IMR-90 (cell line): ENCODE measurements around the gene SAMM50. TPM values are rescaled to one million over a fixed set of nuclear protein-coding genes. Genes with fewer than 3 reads are reported as not detected.

Experiments used
- ATAC-seq: fragments of 200-7000 bp; cut with Tn5 transposase; 2 replicates; pipeline ENCODE4 v1.9.1; 2020; ENCODE audit warnings: low read depth, mild to moderate bottlenecking, moderate library complexity
- BruUV-seq: library from RNA; stranded (reverse); fragments of 400-500 nt; replicated peaks from 2 replicates; lab custom pipeline; 2021; lab: Mats Ljungman, UMichigan
- CTCF ChIA-PET: fragments of 300-600 bp; formaldehyde crosslinking; extraction: SDS; loops from one replicate; lab custom pipeline; 2021; ENCODE audit warnings: antibody characterized with exemption; lab: Yijun Ruan, JAX
- POLR2A ChIA-PET: fragments of 300-600 bp; sonication (Branson Sonifier 250); formaldehyde crosslinking; loops from one replicate; lab custom pipeline; 2022; ENCODE audit warnings: antibody characterized with exemption; ENCODE audit not compliant: unreplicated experiment; lab: Charles Lee
- DNase-seq: peaks from one replicate; pipeline ENCODE4 v3.0.0; 2013
- H2AFZ ChIP-seq: replicated peaks from 2 replicates; pipeline ENCODE3; 2013; ENCODE audit warnings: low read length, mild to moderate bottlenecking; ENCODE audit not compliant: poor library complexity
- H2AK5ac ChIP-seq: 2 replicates; pipeline ENCODE4 v1.6.1; 2013; ENCODE audit warnings: low read depth, low read length, inconsistent platforms
- H2AK9ac ChIP-seq: replicated peaks from 2 replicates; pipeline ENCODE3; 2013; ENCODE audit warnings: mild to moderate bottlenecking, low read depth, low read length, moderate library complexity; ENCODE audit not compliant: poor library complexity
- H2BK120ac ChIP-seq: 2 replicates; pipeline ENCODE4 v1.6.1; 2013; ENCODE audit warnings: low read depth, low read length, inconsistent platforms
- H2BK15ac ChIP-seq: 3 replicates; pipeline ENCODE4 v1.6.1; 2013; ENCODE audit warnings: low read depth, low read length, inconsistent platforms
- H2BK20ac ChIP-seq: 2 replicates; pipeline ENCODE4 v1.6.1; 2013; ENCODE audit warnings: low read depth, mild to moderate bottlenecking, inconsistent platforms, low read length, moderate library complexity
- H2BK5ac ChIP-seq: 2 replicates; pipeline ENCODE4 v1.6.1; 2013; ENCODE audit warnings: mild to moderate bottlenecking, low read depth, low read length, inconsistent platforms; ENCODE audit not compliant: poor library complexity, severe bottlenecking
- H3K14ac ChIP-seq: replicated peaks from 2 replicates; pipeline ENCODE4 v1.6.1; 2013; ENCODE audit warnings: low read depth, low read length, inconsistent platforms
- H3K18ac ChIP-seq: 2 replicates; pipeline ENCODE4 v1.6.1; 2013; ENCODE audit warnings: low read depth, low read length, control low read depth
- H3K23ac ChIP-seq: 2 replicates; pipeline ENCODE4 v1.6.1; 2013; ENCODE audit warnings: low read depth, low read length, inconsistent platforms
- H3K27ac ChIP-seq: 2 replicates; pipeline ENCODE4 v1.5.1; 2013; ENCODE audit warnings: mild to moderate bottlenecking, control low read depth, low read length; ENCODE audit not compliant: insufficient read depth
- H3K27me3 ChIP-seq: 2 replicates; pipeline ENCODE4 v1.6.1; 2013; ENCODE audit warnings: low read length; ENCODE audit not compliant: control insufficient read depth, insufficient read depth
- H3K36me3 ChIP-seq: 2 replicates; pipeline ENCODE4 v1.6.1; 2013; ENCODE audit warnings: low read length, mixed read lengths; ENCODE audit not compliant: control insufficient read depth, insufficient read depth
- H3K4ac ChIP-seq: 2 replicates; pipeline ENCODE4 v1.6.1; 2013; ENCODE audit warnings: low read depth, low read length, inconsistent platforms
- H3K4me1 ChIP-seq: 2 replicates; pipeline ENCODE4 v1.6.1; 2013; ENCODE audit warnings: low read length, mixed read lengths; ENCODE audit not compliant: control insufficient read depth, insufficient read depth
- H3K4me2 ChIP-seq: 2 replicates; pipeline ENCODE4 v1.6.1; 2013; ENCODE audit warnings: low read depth, mild to moderate bottlenecking, control low read depth, low read length, moderate library complexity
- H3K4me3 ChIP-seq: 2 replicates; pipeline ENCODE4 v1.5.1; 2013; ENCODE audit warnings: low read depth, mild to moderate bottlenecking, control low read depth, low read length, moderate library complexity; ENCODE audit not compliant: insufficient read depth
- H3K56ac ChIP-seq: 2 replicates; pipeline ENCODE4 v1.6.1; 2013; ENCODE audit warnings: low read length, inconsistent platforms; ENCODE audit not compliant: insufficient read depth; ENCODE audit errors: extremely low read depth
- H3K79me1 ChIP-seq, 2 experiments: 2 replicates each; pipeline ENCODE4 v1.6.1; 2013; ENCODE audit warnings: low read length in 2 of 2, inconsistent platforms in 1 of 2, low read depth in 1 of 2
- H3K9ac ChIP-seq: 2 replicates; pipeline ENCODE4 v1.6.1; 2013; ENCODE audit warnings: low read depth, low read length, control low read depth
- H3K9me1 ChIP-seq: 2 replicates; pipeline ENCODE4 v1.6.1; 2013; ENCODE audit warnings: low read length, inconsistent platforms; ENCODE audit not compliant: insufficient read depth
- H3K9me3 ChIP-seq: 2 replicates; pipeline ENCODE4 v1.6.1; 2013; ENCODE audit warnings: low read length; ENCODE audit not compliant: control insufficient read depth, insufficient read depth
- H4K20me1 ChIP-seq: 2 replicates; pipeline ENCODE4 v1.6.1; 2013; ENCODE audit warnings: low read length, inconsistent platforms; ENCODE audit not compliant: insufficient read depth
- H4K5ac ChIP-seq: 2 replicates; pipeline ENCODE4 v1.6.1; 2013; ENCODE audit warnings: mild to moderate bottlenecking, low read depth, low read length, control low read depth
- H4K8ac ChIP-seq, 2 experiments: 2 replicates each; pipeline ENCODE4 v1.6.1; 2013; ENCODE audit warnings: low read depth in 2 of 2, low read length in 2 of 2, control low read depth in 1 of 2, inconsistent platforms in 1 of 2
- H4K91ac ChIP-seq: 2 replicates; pipeline ENCODE4 v1.6.1; 2013; ENCODE audit warnings: low read depth, low read length, inconsistent platforms; ENCODE audit not compliant: insufficient read depth
- RAD21 ChIP-seq: IDR thresholded peaks from 2 replicates; pipeline ENCODE4 v1.6.1; 2012; ENCODE audit warnings: low read length, improper control_type of control experiment
- WGBS, 2 experiments: methylation state at CpG; one replicate each; pipeline versions ENCODE4 v1.1.5 to v1.1.7; 2013; ENCODE audit warnings: missing lambda C conversion rate in 2 of 2; ENCODE audit not compliant: insufficient read length in 1 of 2; ENCODE audit errors: extremely low coverage in 2 of 2; 5-methylcytosine and 5-hydroxymethylcytosine counted together
- dilution Hi-C: fragments of 300-500 bp; cut with HindIII; formaldehyde crosslinking; loops from one replicate; pipeline ENCODE4 v1.14.3; 2018; ENCODE audit warnings: low sequenced_read_pairs; ENCODE audit not compliant: unreplicated experiment
- in situ Hi-C: fragments of 300-500 bp; cut with MboI; formaldehyde crosslinking; loops from 3 replicates; pipeline ENCODE4 v1.14.3; 2019; ENCODE audit warnings: low sequenced_read_pairs, inconsistent platforms, mixed read lengths
- intact Hi-C: fragments of 100-400 bp; cut with micrococcal nuclease; formaldehyde crosslinking; loops from 2 replicates; pipeline ENCODE4 v1.10.0; 2022
- polyA plus RNA-seq, 3 experiments: library from polyadenylated mRNA; depleted of rRNA; stranded (reverse); fragments of >200 nt; gene quantifications; 2 replicates each; pipeline ENCODE4 v1.2.3, GENCODE V29; 2012; ENCODE audit warnings: low replicate concordance in 1 of 3
- total RNA-seq: library from RNA; depleted of rRNA; stranded (reverse); fragments of >200 nt; gene quantifications from 2 replicates; pipeline ENCODE4 v1.2.3, GENCODE V29; 2012

Gene SAMM50
- total and polyA plus RNA-seq, 2 of the 4 experiments (the other 2 are of a cell fraction): 40.6 to 43.7 TPM

DNA sequence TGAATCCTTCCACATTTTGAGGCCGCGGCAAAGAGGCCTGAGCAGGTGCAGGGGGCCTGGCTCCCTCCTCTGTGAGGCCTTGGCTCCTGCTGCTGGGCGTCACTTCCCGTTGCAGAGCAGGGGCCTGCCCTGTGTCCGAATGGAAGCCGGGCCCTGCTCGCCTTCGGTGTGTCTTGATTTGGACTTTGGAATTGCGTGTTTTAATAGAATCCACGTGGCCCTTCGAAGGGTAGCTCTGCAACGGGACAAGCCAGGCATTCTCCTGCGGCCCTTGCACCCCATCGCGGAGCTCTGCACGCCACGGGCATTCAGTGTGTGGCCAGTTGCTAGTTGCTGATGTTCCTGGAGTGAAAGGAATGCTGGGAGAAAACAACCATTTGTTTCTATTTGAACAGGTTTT is 25.8 kb downstream of the SAMM50 start:
- 98% methylated on average over 12 of the region's 17 CpGs; no CpG with 5 or more reads in 1 of the 2 experiments for WGBS, 2 experiments
- no peaks in the 10 kb centered on the region for H3K4me1 ChIP-seq
- no peaks in the 10 kb centered on the region for H3K79me1 ChIP-seq
- no peak overlapping the region for H3K23ac ChIP-seq
- H4K8ac ChIP-seq: no peak overlapping the region
- ATAC-seq (no peak), DNase-seq (no peak)
- CTCF ChIA-PET: interaction anchor here (1.9 kb wide), 1 partner anchor 12 kb away, joined by 6 read pairs; no protein-coding TSS in a partner anchor
- no peaks in the 10 kb centered on the region for H3K9me3 ChIP-seq
- H2BK120ac ChIP-seq: no peak overlapping the region
- no peaks in the 10 kb centered on the region for H3K9me1 ChIP-seq
- H3K18ac ChIP-seq: no peak overlapping the region
- no peak overlapping the region for H2AFZ ChIP-seq
- H2AK9ac ChIP-seq: no peak overlapping the region
- no peaks in the 10 kb centered on the region; the same call in 1 of the 2 replicates for H4K20me1 ChIP-seq
- H3K4me3 ChIP-seq: no peak overlapping the region
- H2AK5ac ChIP-seq: no peak overlapping the region
- H3K4ac ChIP-seq: no peak overlapping the region
- H2BK20ac ChIP-seq: no peak overlapping the region
- no peaks in the 10 kb centered on the region for H3K27me3 ChIP-seq
- H3K14ac ChIP-seq: no peak overlapping the region
- H3K27ac ChIP-seq: no peak overlapping the region
- H4K5ac ChIP-seq: no peak overlapping the region
- in situ Hi-C loops: no loop called here
- H3K56ac ChIP-seq: no peak overlapping the region
- POLR2A ChIA-PET: no interaction called here
- no peak overlapping the region for H2BK5ac ChIP-seq
- no peak overlapping the region for H3K4me2 ChIP-seq
- H3K36me3 ChIP-seq: peaks cover 56% of the 10 kb centered on the region
- H4K91ac ChIP-seq: no peak overlapping the region
- BruUV-seq: no TSS peak
- intact Hi-C loops: no loop called here
- H3K9ac ChIP-seq: no peak overlapping the region
- dilution Hi-C loops: no loop called here
- TF ChIP-seq RAD21: no peak
- H2BK15ac ChIP-seq: no peak overlapping the region
